ENCODE measurements around the gene BATF3.

The BATF3 gene

GRCh38 chr1:212687811-212688210 lies 11.8 kb downstream of the BATF3 start:
- TF ChIP-seq TEAD4 (IDR thresholded peaks at IDR 0.05), result no peak
- no peak for TF ChIP-seq ZBTB7A (IDR thresholded peaks at IDR 0.05; ENCODE audit: low read depth)
- no peak for TF ChIP-seq FOXM1 (IDR thresholded peaks at IDR 0.05; ENCODE audit: borderline replicate concordance, low read depth)
- TF ChIP-seq MAX (IDR thresholded peaks at IDR 0.05), result no peak
- no peak for TF ChIP-seq RAD21 (IDR thresholded peaks at IDR 0.05; ENCODE audit: low read depth)
- no peak for TF ChIP-seq EGR1 (IDR thresholded peaks at IDR 0.05)
- TF ChIP-seq CREB1 (IDR thresholded peaks at IDR 0.05; ENCODE audit: low read depth), result no peak
- no peak for TF ChIP-seq EP300 (IDR thresholded peaks at IDR 0.05; ENCODE audit: borderline replicate concordance)
- TF ChIP-seq TCF12 (IDR thresholded peaks at IDR 0.05; ENCODE audit: low read depth), result no peak
- no peak for TF ChIP-seq YY1 (IDR thresholded peaks at IDR 0.05; ENCODE audit: low read depth)

- TF ChIP-seq ZBTB7A (IDR thresholded peaks at IDR 0.05; ENCODE audit: low read depth) (no peak), YY1 (IDR thresholded peaks at IDR 0.05; ENCODE audit: low read depth) (no peak), TCF12 (IDR thresholded peaks at IDR 0.05; ENCODE audit: low read depth) (no peak), NFIC (IDR thresholded peaks at IDR 0.05) (no peak), EP300 (IDR thresholded peaks at IDR 0.05; ENCODE audit: borderline replicate concordance) (no peak), MAX (IDR thresholded peaks at IDR 0.05) (no peak), CREB1 (IDR thresholded peaks at IDR 0.05; ENCODE audit: low read depth) (no peak), FOXM1 (IDR thresholded peaks at IDR 0.05; ENCODE audit: borderline replicate concordance, low read depth) (no peak), CEBPB (IDR thresholded peaks at IDR 0.05) (no peak), TAF1 (IDR thresholded peaks at IDR 0.05; ENCODE audit: low read depth) (no peak), TEAD4 (IDR thresholded peaks at IDR 0.05) (no peak), REST (IDR thresholded peaks at IDR 0.05; ENCODE audit: low read depth) (no peak), EGR1 (IDR thresholded peaks at IDR 0.05) (no peak), RAD21 (IDR thresholded peaks at IDR 0.05; ENCODE audit: low read depth) (no peak), USF1 (IDR thresholded peaks at IDR 0.05) (no peak)
Measured at GRCh38 chr1:212686591-212686990, 13.0 kb downstream of the BATF3 start.

- TF ChIP-seq CEBPB (IDR thresholded peaks at IDR 0.05) (no peak), YY1 (IDR thresholded peaks at IDR 0.05; ENCODE audit: low read depth) (no peak), ZBTB7A (IDR thresholded peaks at IDR 0.05; ENCODE audit: low read depth) (no peak), FOXM1 (IDR thresholded peaks at IDR 0.05; ENCODE audit: borderline replicate concordance, low read depth) (no peak)
Measured at GRCh38 chr1:212686069-212686468, 13.6 kb downstream of the BATF3 start.

GRCh38 chr1:212685429-212685828 lies 14.2 kb downstream of the BATF3 start:
- TF ChIP-seq CREB1 (IDR thresholded peaks at IDR 0.05; ENCODE audit: low read depth), result no peak
- no peak for TF ChIP-seq YY1 (IDR thresholded peaks at IDR 0.05; ENCODE audit: low read depth)
- no peak for TF ChIP-seq REST (IDR thresholded peaks at IDR 0.05; ENCODE audit: low read depth)
- TF ChIP-seq ZBTB7A (IDR thresholded peaks at IDR 0.05; ENCODE audit: low read depth), result no peak
- TF ChIP-seq NFIC (IDR thresholded peaks at IDR 0.05), result no peak
- no peak for TF ChIP-seq FOXM1 (IDR thresholded peaks at IDR 0.05; ENCODE audit: borderline replicate concordance, low read depth)
- TF ChIP-seq TEAD4 (IDR thresholded peaks at IDR 0.05), result no peak
- TF ChIP-seq TAF1 (IDR thresholded peaks at IDR 0.05; ENCODE audit: low read depth), result no peak
- no peak for TF ChIP-seq EP300 (IDR thresholded peaks at IDR 0.05; ENCODE audit: borderline replicate concordance)
- no peak for TF ChIP-seq TCF12 (IDR thresholded peaks at IDR 0.05; ENCODE audit: low read depth)
- no peak for TF ChIP-seq EGR1 (IDR thresholded peaks at IDR 0.05)
- no peak for TF ChIP-seq MAX (IDR thresholded peaks at IDR 0.05)
- TF ChIP-seq RAD21 (IDR thresholded peaks at IDR 0.05; ENCODE audit: low read depth), result no peak
- no peak for TF ChIP-seq USF1 (IDR thresholded peaks at IDR 0.05)

GRCh38 chr1:212684521-212685090 lies 15.0 kb downstream of the BATF3 start:
- TF ChIP-seq CEBPB (IDR thresholded peaks at IDR 0.05) (no peak), TCF12 (IDR thresholded peaks at IDR 0.05; ENCODE audit: low read depth) (no peak), TAF1 (IDR thresholded peaks at IDR 0.05; ENCODE audit: low read depth) (no peak), NFIC (IDR thresholded peaks at IDR 0.05) (no peak), CREB1 (IDR thresholded peaks at IDR 0.05; ENCODE audit: low read depth) (no peak), USF1 (IDR thresholded peaks at IDR 0.05) (no peak), EGR1 (IDR thresholded peaks at IDR 0.05) (no peak), TEAD4 (IDR thresholded peaks at IDR 0.05) (no peak), RAD21 (IDR thresholded peaks at IDR 0.05; ENCODE audit: low read depth) (no peak), YY1 (IDR thresholded peaks at IDR 0.05; ENCODE audit: low read depth) (no peak), REST (IDR thresholded peaks at IDR 0.05; ENCODE audit: low read depth) (no peak), EP300 (IDR thresholded peaks at IDR 0.05; ENCODE audit: borderline replicate concordance) (no peak), MAX (IDR thresholded peaks at IDR 0.05) (no peak), FOXM1 (IDR thresholded peaks at IDR 0.05; ENCODE audit: borderline replicate concordance, low read depth) (no peak), ZBTB7A (IDR thresholded peaks at IDR 0.05; ENCODE audit: low read depth) (no peak)
